GM19397 (cell line): ENCODE results near the gene XPR1.

Experiments used
- ATAC-seq: cut with Tn5 transposase; IDR thresholded peaks from one replicate; pipeline ENCODE4 v1.9.1; 2021; ENCODE audit warnings: mild to moderate bottlenecking, moderate library complexity; ENCODE audit not compliant: unreplicated experiment

XPR1 gene

GRCh38 chr1:180927348-180927747, 295.5 kb downstream of the XPR1 start:
- no peak for ATAC-seq

DNA sequence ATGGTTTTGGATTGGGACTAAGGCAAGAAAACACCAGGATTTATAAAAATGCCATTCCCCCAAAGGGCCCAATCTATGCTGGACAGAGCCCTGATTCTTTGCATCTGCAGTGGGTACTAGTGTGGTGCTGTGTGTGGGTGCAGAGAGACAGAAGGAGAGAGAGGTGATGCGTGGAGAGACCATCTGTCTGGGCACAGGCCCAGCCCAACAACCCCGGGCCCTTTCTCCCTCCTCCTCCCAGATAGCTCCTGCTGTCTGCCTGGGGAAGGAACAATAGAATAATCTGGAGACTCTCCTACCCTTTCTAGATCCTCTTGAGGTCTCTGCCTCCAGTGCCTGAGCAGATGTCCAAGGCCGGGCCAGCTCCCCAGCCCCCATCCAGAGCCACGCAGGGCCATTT, 296.0 kb downstream of the XPR1 start:
- ATAC-seq, result no peak

DNA sequence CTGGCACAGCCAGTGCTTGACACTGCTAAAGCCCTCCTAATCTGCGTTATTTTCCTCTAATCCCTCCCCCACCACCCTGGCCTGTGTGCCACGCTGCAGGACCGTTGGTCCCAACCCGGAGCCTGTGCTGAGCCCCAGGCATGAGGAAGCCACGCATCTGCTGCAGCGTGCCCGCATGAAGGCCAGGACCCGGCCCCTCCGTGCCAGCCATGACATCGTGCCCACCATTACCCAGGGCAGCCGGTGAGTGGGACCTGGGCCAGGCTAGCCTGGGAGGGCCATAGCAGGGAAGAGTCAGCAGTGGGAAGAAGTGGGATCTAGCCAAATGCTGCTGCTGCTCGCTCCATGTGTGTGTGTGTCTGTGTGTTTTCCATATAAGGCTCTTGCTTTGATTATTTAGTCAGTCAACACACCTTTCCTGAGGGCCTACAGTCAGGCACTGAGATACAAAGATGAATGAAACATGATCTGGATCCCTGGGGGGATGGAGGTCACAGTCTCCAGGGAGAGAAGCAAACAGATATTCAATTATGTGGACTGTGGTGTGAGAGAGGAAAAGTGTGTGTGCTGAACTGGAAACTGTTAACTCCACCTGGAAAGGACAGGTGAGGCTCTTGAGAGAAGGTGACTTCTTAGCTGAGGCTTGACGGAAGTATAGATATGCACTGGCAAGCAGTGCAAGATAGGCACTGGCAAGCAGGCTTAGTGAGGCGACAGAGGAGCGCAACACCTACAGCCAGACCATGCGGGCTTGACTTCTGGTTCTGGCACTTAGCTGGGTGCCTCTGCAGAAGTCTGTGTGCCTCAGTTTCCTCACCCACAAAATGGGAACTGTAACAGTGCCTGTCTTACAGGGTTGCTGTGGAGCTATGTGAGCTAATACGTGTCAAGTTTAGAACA, 296.8 kb downstream of the XPR1 start:
- no peak for ATAC-seq

DNA sequence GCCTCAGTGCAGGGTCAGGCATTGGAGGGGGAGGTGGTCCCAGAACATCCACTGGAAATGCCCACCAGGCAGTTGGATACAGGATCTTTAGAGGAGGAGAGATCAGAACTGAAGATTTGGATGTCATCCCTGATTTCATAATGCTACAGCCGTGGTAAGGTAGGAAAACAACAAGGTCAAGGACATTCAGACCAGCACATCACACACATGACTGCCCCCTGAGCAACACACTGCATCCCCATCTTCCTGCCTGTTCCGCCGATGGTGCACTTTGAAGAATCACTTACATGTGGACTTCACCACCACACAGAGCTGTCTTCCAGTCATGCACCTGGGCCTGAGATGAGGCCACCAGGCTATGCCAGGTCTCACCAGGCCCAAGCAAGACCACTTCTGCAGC, 297.6 kb downstream of the XPR1 start:
- no peak for ATAC-seq

DNA sequence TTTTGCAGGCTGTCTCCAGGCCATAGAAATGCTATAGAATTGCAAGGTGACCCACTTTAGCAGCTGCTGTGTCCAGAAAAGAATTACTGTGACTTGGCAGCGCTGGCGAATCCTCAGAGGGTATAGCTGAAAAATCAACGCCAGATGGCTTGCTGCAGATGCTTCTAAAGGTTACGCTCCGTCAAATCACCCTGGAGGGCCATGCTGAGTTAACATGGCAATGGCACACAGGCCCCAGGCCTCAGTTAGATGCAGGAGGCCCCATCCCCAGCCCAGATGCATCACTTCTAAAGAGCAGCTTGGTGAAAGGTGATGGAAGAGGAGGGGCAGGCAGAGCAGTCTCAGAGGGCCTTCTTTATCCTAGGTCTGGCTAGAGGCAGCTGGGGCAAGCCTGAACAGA, 298.9 kb downstream of the XPR1 start:
- no peak for ATAC-seq

DNA sequence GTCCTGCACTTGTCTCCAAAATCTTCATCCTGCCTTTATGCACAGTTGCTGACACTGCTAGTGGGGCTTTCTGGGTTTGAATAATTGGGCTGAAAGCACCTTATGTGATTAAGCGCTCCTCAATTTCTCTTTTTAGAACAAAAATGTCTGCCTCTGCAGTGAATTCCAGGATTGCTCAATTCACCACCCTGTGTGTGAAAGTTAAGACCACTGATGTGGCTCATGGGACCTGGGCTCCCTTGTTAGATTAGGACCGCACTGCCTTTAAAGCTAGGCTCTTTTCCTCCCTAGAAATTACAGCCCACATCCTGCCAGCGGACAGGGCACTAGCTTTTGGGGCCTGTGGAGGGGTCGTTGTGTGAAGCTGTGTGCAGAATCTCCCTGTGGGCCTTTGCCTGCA, 299.7 kb downstream of the XPR1 start:
- ATAC-seq, result no peak

GRCh38 chr1:180932378-180932777, 300.6 kb downstream of the XPR1 start:
- no peak for ATAC-seq

DNA sequence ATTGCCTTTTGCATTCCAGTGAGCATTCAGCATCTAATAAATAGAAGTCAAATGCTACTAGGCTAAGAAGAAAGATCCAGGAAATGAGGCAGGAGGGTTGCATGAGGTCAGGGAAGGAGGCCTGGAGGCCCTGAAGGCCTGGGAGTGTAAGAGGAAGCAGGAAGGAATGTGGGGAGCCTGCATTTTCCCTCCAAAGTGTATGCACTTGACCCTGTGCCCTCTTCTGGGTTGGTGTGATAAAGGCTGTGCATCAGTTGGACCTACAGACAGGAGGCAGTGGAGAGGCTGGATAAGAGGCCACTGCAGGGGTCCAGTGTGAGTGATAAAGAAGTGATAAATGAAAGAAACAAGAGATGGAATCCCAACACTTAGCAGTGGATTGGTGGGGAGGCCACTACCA, 301.3 kb downstream of the XPR1 start:
- no peak for ATAC-seq

- no peak for ATAC-seq
Observed at GRCh38 chr1:180934563-180934962, 302.7 kb downstream of the XPR1 start.

DNA sequence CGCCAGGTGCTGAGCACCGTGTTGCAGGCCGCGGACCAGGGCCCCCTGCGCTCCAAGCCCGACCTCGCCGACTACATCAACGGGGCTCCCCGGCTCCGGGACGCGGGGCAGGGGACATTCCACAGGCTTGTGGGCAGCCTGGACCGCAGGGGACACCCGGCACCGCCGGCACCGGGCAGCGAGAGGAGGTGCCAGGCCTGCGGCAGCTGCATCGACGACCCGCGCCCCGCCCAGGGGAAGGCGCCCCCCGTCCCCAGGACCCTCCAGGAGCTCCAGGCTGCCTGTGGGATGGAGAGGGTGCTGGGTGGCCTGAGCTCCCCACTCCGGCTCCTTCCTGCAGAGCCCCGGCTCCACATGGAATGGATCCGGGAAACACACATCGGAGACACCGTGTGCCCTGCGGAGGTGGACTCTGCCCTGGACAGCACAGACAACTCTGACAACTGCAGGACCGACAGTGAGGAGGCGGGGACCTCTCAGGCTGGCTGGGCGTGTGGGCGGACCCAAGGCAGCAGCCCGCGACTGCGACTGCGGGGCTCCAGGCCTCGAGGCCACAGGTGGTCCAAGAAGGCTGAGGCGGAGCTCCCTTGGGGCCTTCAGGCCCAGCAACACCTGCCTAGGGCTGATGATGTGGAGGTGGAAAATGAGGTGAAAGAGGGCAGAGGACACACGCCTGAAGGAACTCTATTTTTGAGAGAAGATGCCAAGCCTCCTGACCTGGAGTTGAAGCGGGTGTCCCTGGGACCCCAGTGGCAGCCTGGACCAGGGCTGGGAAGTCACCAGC, 303.7 kb downstream of the XPR1 start:
- peak; percentile 62 for ATAC-seq

DNA sequence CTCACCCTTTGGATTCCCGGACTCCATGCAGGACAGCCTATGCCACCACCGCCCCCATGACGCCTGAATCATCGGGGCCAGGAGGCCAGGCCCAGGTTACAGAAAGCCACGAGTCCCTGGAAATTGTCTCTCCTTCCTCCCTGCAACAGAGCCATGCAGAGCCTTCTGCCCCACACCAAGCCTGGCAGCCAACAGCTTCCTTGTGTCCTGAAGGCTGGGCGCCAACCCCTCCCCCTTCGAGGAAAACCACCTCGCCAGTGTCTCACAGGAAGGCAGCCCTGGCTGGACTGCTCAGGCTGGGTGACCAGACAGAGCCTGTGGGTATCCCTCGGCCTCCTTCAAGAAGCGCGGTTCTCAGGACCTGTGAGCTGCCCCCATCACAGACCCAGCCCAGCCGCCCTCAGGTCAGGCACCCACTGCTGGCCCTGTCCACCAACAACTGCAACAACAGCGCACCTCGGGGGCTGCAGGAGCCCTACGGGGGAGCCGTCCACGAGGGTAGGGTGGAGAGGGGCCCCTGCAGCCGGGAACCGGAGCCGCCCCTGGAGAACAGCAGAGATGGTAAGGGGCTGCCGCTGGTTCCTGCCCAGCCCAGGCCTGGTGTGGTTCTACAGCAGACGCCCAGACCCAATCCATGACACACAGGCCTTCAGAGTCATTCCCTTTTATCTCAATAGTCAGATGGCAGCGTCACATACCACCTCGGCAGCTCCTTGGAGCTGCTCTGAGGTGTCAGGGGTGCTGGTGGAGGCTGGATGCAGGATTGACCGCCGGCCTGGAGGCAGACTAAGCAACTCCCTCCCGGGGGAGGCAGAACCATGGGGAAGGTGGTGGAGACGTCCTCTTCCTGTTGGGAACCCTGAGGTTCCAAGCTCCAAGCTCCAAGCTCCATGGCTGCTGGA, 304.5 kb downstream of the XPR1 start:
- no peak for ATAC-seq

- no peak for ATAC-seq
Observed at GRCh38 chr1:180937012-180937372, 305.2 kb downstream of the XPR1 start.

DNA sequence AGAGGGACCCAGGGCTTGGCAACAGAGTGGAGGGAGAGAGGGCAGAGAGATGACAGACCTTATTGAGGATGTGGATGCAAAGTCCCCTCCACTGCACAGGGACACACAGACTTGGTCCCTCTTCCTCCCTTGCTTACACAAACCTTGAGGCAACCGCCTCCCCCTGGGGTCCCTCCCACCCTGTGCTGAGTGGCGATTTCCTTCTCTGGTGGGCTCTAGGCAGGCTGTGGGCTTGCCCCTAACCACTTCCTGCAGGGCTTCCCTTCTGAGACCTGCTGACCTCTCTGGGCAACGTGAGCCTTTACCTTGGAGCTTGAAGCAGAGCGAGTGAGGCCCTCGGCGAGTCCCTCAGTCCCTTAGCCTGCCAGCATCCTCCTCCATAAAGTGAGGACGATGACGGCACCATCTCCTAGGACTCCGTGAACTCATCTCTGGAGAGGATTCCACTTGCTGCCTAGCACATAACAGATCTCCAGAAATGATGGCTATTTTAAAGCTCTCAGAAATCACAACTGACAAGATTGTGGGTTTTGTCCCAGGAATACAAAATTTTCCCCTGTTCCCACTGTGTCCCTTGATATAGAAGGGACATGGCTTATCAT, 305.9 kb downstream of the XPR1 start:
- ATAC-seq, result no peak

- no peak for ATAC-seq
Observed at GRCh38 chr1:180939073-180939710, 307.4 kb downstream of the XPR1 start.

- no peak for ATAC-seq
Observed at GRCh38 chr1:180939711-180940103, 307.9 kb downstream of the XPR1 start.
